ENCODE measurements around the gene SEMA4D.

SEMA4D gene

DNA sequence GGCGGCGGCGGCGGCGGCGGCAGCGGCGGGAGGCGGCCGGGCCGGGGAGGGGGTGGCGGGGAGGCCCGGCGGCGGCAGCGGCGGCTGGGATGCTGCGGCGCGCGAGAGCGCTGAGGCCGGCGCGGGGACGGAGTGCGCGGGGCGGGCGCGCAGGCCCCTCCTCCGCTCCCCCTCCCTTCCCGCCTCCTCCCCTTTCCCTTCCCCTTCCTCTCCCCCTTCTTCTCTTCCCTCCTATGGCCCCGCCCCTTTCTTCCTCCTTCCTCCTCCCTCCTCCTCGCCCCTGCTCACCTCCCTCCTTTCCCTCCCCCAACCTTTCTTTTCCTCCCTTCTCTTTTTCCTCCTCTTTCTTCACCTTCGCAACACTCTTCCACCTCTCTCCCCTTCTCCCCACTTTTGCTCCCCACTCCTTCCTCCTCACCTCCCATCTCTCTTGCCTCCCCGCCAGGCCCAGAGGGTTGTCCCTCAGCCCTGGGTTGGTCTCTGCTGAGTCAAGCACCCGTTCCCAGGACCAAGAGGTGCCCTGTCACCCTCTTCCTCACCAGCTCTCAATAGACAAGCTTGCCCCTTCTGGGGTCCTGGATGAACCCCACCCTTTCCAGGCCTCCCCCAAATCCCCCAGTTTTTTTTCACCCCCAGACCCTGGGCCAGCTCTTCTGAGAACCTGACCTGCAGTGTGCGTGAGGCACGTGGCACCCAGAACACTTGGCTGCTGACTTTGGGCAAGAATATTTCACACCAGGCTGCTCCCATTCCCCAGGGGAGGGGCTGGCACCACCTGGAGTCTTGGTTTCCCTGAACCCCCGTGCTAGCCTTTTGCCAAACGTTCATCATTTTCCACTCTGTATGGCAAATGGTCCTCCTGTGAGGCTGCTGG is at the start of gene SEMA4D:
Gene SEMA4D (minus strand): TSS at position 136 of the 874 bp plus-strand sequence. CDS start 92,657 bp downstream, outside the sequence.
- peak; percentile 62 for DNase-seq

DNA sequence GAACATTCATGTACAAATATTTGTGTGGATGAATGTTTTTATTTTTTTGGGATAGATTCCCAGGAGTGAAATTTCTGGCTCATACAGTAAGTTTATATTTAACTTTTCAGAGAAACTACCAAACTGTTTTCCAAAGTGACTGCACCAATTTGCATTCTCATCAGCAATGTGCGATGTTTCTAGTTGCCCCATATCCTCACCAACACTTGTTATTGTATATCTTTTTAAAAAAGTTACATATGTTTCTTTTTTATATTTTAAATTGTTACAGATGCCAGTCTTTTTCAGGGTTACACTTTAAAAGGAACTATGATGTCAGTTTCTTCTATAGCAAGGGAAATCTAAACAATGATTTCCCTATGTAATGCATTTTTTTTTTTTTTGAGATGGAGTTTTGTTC is 49.1 kb upstream of the SEMA4D start:
- DNase-seq = no peak

GRCh38 chr9:89544279-89544661 is 46.4 kb upstream of the SEMA4D start:
- DNase-seq = no peak

GRCh38 chr9:89543621-89544278 is 45.8 kb upstream of the SEMA4D start:
- DNase-seq = no peak

DNA sequence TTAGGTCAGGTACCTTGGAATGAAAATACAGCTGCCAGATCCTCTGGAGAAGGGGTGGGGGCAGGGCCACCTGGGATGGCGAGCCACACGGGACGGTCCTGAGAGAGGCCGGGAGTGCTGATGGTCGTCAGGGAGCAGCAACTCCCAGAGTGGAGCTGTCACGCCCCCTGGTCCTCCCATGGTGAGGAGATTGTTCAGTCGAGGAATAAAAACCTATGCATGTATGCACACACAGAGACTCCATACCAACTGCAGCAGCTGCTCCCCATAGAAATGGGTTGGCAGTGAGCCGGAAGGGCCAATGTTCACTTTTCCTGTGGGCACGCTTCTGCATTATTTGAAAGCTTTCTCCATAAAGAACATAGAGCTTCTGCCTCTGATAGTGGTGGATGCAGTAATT is 45.2 kb upstream of the SEMA4D start:
- DNase-seq = no peak

GRCh38 chr9:89542401-89543021 is 44.6 kb upstream of the SEMA4D start:
- no peak for DNase-seq

DNA sequence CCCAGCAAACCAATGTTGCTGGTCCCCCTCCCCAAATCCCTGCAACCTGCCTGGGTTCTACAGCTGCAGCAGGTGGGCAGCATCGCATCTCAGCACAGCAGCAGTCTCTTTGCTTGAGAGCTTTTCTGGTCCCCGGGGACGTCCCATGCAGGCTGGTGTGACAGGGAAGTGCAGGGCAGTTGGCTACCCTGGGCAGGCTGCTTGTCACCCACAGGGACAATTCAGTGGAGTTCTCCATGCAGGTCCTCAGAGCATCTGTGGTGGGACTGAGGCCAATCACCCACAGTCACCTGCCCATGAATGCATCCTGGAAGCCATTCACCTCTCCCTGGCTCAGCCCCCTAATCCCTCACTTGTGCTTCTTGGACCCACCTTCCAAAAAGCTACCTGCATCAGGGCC is 43.9 kb upstream of the SEMA4D start:
- DNase-seq = no peak

DNA sequence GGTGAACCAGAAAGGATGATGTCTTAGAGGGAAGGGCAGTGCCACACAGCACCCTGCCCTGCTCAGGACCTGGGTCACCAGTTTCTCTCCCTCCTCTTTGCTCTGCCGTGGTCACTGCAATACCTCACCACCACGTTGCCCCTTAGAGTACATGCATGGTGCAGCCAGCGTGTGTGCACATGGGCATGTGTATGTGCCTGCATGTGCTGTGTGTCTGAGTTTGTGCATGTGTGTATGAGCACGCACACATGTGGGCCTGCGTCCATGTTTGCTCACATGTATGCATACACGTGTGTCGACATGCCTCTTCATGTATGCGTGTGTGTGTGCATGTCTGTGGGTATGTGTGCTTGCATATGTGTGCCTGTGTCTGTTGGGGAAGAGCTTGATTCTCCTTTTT is 41.5 kb upstream of the SEMA4D start:
- DNase-seq = no peak

DNA sequence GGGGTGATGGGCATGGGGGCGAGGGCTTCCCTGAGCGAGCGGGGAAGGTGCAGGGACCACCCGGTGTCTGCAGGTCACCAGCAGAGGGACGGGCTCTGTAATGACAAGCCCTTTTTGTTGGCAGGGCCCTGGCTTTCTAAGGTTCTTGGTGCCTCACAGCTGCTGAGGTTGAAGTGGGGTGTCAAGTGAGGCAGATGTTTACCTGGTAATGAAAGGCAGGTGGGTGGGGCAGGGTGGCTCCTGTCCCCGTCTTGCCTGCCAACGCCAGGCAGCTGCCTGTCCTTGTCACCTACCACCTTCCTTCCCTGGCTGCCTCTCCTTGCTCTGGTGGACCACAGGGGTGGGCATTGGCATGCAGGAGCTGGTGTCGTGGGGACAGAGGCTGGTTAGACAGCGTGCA is 41.0 kb upstream of the SEMA4D start:
- peak; percentile 49 for DNase-seq

- no peak for DNase-seq
Measured at GRCh38 chr9:89537166-89537565, 39.3 kb upstream of the SEMA4D start.

DNA sequence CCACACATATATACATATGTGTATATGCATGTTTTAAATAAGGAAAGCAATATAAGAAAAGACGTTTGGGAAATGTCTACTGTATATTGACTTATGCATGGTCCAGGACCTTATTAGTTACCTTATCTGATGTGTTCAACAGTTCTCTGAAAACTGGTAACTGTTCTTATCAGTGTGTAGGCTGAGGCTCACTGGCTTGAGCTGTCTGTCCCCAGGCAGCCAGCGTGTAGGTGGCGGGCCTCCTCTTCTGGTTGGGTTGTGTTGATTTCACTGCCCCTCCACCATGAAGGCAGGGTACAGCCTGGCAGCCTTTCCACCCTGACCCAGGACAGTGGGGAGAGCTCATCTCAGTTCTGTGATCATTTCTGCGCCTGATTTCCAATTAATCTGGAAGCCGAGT is 38.7 kb upstream of the SEMA4D start:
- DNase-seq = no peak

- no peak for DNase-seq
Measured at GRCh38 chr9:89536145-89536574, 38.2 kb upstream of the SEMA4D start.

DNA sequence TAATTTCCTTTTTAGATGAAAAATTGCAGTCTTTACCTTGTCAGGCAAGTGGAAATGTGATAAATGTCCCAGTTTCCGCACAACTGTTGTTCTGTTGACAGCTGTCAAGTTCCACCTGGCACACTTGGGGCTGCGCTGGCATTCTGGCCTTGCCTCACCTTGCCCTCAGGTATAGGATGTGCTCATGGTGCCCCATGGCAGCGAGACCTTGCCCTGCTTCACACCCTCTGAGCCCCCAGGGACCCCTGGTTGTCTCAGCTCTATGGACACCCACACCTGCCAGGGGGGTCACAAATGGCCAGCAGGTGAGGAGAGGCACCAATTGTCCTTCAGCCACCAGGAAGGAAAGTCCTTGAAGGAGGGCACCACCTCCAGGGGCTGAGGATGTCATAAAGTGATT is 37.5 kb upstream of the SEMA4D start:
- no peak for DNase-seq

DNA sequence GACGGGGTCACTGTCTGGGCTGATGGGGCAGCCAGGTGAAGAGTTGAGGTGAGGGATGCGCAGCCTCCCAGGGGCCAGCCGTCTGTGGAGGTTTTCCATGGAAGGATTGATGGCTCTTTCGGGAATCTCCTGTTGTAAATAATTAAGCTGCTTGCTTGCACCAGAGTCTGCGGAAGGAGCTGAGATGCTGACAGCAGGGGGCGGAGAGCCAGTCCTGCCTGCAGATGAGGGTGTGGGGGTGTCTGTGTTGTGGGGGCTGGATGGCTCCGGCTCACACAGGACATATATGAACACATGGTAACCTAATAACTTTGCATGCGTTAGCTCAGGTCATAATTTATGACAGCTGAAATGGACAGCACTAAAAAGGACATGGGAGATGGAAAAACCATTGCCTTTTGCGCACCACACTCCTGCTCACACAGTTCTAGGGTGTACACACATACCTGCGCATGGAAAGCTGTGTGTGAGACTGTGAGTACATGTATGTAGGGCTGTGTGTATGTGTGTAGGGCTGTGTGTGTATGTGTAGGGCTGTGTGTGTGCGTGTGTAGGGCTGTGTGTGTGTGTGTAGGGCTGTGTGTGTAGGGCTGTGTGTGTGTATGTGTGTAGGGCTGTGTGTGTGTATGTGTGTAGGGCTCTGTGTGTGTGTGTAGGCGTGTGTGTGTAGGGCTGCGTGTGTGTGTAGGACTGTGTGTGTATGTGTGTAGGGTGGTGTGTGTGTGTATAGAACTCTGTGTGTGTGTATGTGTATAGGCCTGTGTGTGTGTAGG is 36.8 kb upstream of the SEMA4D start:
- no peak for DNase-seq

- no peak for DNase-seq
Measured at GRCh38 chr9:89533411-89534095, 35.6 kb upstream of the SEMA4D start.

DNA sequence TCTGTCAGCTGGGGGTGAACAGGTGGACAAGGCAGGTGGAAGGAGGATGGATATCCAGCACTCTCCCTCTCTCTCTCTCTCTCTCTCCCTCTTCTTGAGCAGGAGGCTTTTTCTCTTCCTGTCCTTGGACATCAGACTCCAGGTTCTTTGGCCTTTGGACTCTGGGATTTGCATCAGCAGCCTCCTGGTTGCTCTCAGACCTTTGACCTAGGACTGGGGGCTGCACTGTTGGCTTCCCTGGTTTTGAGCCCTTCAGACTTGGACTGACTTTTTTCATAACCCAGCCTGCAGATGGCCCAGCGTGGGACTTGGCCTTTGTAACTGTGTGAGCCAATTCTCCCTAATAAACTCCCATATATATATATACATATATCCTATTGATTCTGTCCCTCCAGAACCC is 35.0 kb upstream of the SEMA4D start:
- DNase-seq = no peak

DNA sequence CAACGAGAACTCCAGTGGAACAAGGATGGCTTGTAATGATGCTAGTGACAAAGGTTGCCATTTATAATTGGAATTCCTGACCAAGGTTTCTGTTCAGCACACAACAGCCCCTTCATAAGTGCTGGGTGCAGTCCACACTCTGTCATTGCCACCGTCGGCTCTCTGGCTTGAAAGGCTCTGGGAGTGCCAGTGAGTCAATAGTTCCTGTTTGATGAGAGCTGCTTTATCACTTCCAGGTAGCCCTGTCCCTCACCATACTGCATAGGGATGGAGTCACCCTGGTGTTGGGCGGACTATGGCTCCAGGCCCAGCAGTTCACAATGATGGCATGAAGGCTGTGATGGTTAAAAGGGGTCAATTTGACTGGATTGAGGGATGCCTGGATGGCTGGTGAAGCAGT is 34.6 kb upstream of the SEMA4D start:
- no peak for DNase-seq

- no peak for DNase-seq
Measured at GRCh38 chr9:89531766-89532165, 33.9 kb upstream of the SEMA4D start.

GRCh38 chr9:89530726-89531125 is 32.8 kb upstream of the SEMA4D start:
- no peak for DNase-seq

GRCh38 chr9:89529243-89530035 is 31.5 kb upstream of the SEMA4D start:
- DNase-seq = no peak

DNA sequence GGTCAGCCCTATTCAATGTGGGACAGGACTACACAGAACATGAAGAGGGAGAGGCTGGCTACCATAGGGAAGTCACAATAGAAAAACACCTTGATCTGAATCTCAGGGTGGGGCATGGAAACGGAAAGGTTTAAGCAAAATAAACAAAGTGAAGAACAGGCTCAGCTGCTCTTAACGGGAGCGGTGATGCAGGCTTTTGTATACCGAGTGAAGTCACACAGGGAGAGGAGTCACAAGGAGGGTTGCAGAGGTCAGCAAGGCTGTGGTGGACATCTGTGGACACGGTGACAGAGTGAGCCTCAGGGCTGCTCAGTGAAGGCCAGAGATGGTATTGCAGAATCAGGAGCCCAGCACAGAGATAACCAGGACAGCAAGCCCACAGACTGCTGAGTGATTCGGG is 30.6 kb upstream of the SEMA4D start:
- DNase-seq = no peak

- no peak for DNase-seq
Measured at GRCh38 chr9:89528131-89528530, 30.2 kb upstream of the SEMA4D start.

All from NCI-H1092 (cell line).